K562 (cell line): ENCODE results near the gene MAP4K1. TPM values are rescaled to one million over a fixed set of nuclear protein-coding genes. Genes with fewer than 3 reads are reported as not detected.
A peak's percentile ranks its signal among the peaks of the same experiment; 100 is the strongest.

Experiments
- CBFA2T3 ChIP-seq: fragments of 450-650 bp; IDR thresholded peaks from 2 replicates; pipeline ENCODE4 v1.6.1; 2017
- CEBPB ChIP-seq: fragments of 450-650 bp; IDR thresholded peaks from 2 replicates; pipeline ENCODE4 v1.6.1; 2016; ENCODE audit warnings: missing genetic modification characterization, missing compliant biosample characterization
- CTCF ChIP-seq, 3 experiments: IDR thresholded peaks in 2 of 3; conservative IDR thresholded peaks in 1 of 3; 2 replicates each; pipeline ENCODE4 v1.5.1; 2011 to 2012; ENCODE audit warnings: low read length in 3 of 3, mild to moderate bottlenecking in 3 of 3, control low read depth in 2 of 3, improper control_type of control experiment in 1 of 3, inconsistent platforms in 1 of 3, low read depth in 1 of 3, mixed read lengths in 1 of 3, moderate library complexity in 1 of 3; ENCODE audit not compliant: insufficient read depth in 2 of 3
- CTCFL ChIP-seq: IDR thresholded peaks from 2 replicates; pipeline ENCODE4 v1.6.1; 2011; ENCODE audit warnings: borderline replicate concordance, low read depth, mild to moderate bottlenecking, moderate library complexity, low read length; ENCODE audit not compliant: insufficient read depth, poor library complexity, severe bottlenecking
- ETV5 ChIP-seq: sonication (generic); formaldehyde crosslinking; IDR thresholded peaks from 2 replicates; pipeline ENCODE4 v1.4.0; 2020; ENCODE audit warnings: low read depth, mild to moderate bottlenecking, missing genetic modification reagents
- FOXM1 ChIP-seq, 2 experiments: fragments of 450-650 bp in 1 of 2; sonication (generic) in 1 of 2; formaldehyde crosslinking in 1 of 2; IDR thresholded peaks; 2 replicates each; pipeline versions ENCODE4 v1.6.1 to v1.9.0; 2017 to 2022; ENCODE audit warnings: low read depth in 2 of 2, mild to moderate bottlenecking in 2 of 2, missing genetic modification reagents in 1 of 2, moderate library complexity in 1 of 2
- HBP1 ChIP-seq: fragments of 450-650 bp; formaldehyde crosslinking; IDR thresholded peaks from 2 replicates; pipeline ENCODE4 v1.4.0; 2022; ENCODE audit warnings: missing genetic modification characterization
- ILF3 ChIP-seq: fragments of 450-650 bp; IDR thresholded peaks from 2 replicates; pipeline ENCODE4 v1.6.1; 2018; ENCODE audit warnings: antibody characterized with exemption, mild to moderate bottlenecking, moderate library complexity, borderline replicate concordance
- KLF10 ChIP-seq: fragments of 250-450 bp; sonication (Bioruptor Pico); IDR thresholded peaks from 2 replicates; pipeline ENCODE4 v1.6.1; 2021; ENCODE audit warnings: matching md5 sums
- LARP7 ChIP-seq: fragments of 450-650 bp; IDR thresholded peaks from 2 replicates; pipeline ENCODE4 v1.6.1; 2016
- MAZ ChIP-seq, 2 experiments: fragments of 450-650 bp in 1 of 2; sonication (generic) in 1 of 2; formaldehyde crosslinking; IDR thresholded peaks in 1 of 2; conservative IDR thresholded peaks in 1 of 2; 2 replicates each; pipeline versions ENCODE4 v1.4.0 to v1.5.0; 2020; ENCODE audit warnings: mild to moderate bottlenecking in 1 of 2, missing genetic modification reagents in 1 of 2
- MCM5 ChIP-seq: fragments of 450-650 bp; IDR thresholded peaks from 2 replicates; pipeline ENCODE4 v1.6.1; 2016; ENCODE audit warnings: low read depth
- MEIS2 ChIP-seq: fragments of 450-650 bp; IDR thresholded peaks from 2 replicates; pipeline ENCODE4 v1.6.1; 2014; ENCODE audit warnings: mild to moderate bottlenecking; ENCODE audit not compliant: partially characterized antibody
- POU5F1 ChIP-seq: fragments of 150-350 bp; IDR thresholded peaks from 2 replicates; pipeline ENCODE4 v1.6.1; 2014; ENCODE audit warnings: borderline replicate concordance, low read length, low read depth, mild to moderate bottlenecking; ENCODE audit not compliant: partially characterized antibody
- RAD51 ChIP-seq: fragments of 450-650 bp; IDR thresholded peaks from 2 replicates; pipeline ENCODE4 v1.7.1; 2016; ENCODE audit warnings: low read depth, mild to moderate bottlenecking, borderline replicate concordance
- RBFOX2 ChIP-seq: fragments of 200-400 bp; formaldehyde crosslinking; IDR thresholded peaks from 2 replicates; pipeline ENCODE4 v1.6.1; 2017; ENCODE audit warnings: low read depth, mild to moderate bottlenecking, low read length, moderate library complexity
- RNF2 ChIP-seq: sonication (generic); IDR thresholded peaks from 2 replicates; pipeline ENCODE4 v1.6.1; 2016
- SNAPC5 ChIP-seq: fragments of 250-450 bp; sonication (Bioruptor Pico); IDR thresholded peaks from 2 replicates; pipeline ENCODE4 v1.8.0; 2021; ENCODE audit warnings: moderate library complexity, mild to moderate bottlenecking, inconsistent platforms
- SREBF1 ChIP-seq: fragments of 150-350 bp; IDR thresholded peaks from 2 replicates; pipeline ENCODE4 v1.6.1; 2014; ENCODE audit warnings: antibody characterized with exemption, low read depth, low read length, borderline replicate concordance
- TRIM24 ChIP-seq, 2 experiments: fragments of 450-650 bp; IDR thresholded peaks; 2 replicates each; pipeline ENCODE4 v1.6.1; 2016
- ZNF316 ChIP-seq: fragments of 450-650 bp; IDR thresholded peaks from 2 replicates; pipeline ENCODE4 v1.6.1; 2016
- ZNF436 ChIP-seq: fragments of 250-450, 450-650 bp; sonication (Bioruptor Pico); formaldehyde crosslinking; IDR thresholded peaks from 2 replicates; pipeline ENCODE4 v1.7.0; 2020; ENCODE audit warnings: mild to moderate bottlenecking
- ZNF444 ChIP-seq: fragments of 250-450 bp; sonication (Bioruptor Pico); IDR thresholded peaks from 2 replicates; pipeline ENCODE4 v1.4.0; 2020; ENCODE audit warnings: mild to moderate bottlenecking, moderate library complexity
- ZNF551 ChIP-seq: fragments of 250-450 bp; sonication (Bioruptor Pico); IDR thresholded peaks from 2 replicates; pipeline ENCODE4 v1.5.0; 2021; ENCODE audit warnings: mild to moderate bottlenecking, moderate library complexity
- polyA plus RNA-seq, 8 experiments: library from polyadenylated mRNA; depleted of rRNA in 4 of 8; stranded (reverse) in 5 of 8; unstranded in 3 of 8; fragments of >200 nt; fragmentation: Nextera tagmentation in 2 of 8; fragmentation: Illumina TruSeq in 1 of 8; extraction: Ambion mirVana in 2 of 8; extraction: Trizol in 1 of 8; gene quantifications; 2 replicates each; pipeline versions ENCODE4 v1.2.1 to v1.2.3, GENCODE V29; 2011 to 2014; ENCODE audit warnings: inconsistent platforms in 1 of 8, missing spikeins in 1 of 8
- total RNA-seq, 7 experiments: library from RNA; depleted of rRNA in 6 of 7; stranded (reverse); fragments of >200 nt in 6 of 7; fragmentation: Illumina TruSeq in 2 of 7; extraction: Trizol in 2 of 7; gene quantifications; 2 replicates each; pipeline versions ENCODE4 v1.2.1 to v1.2.3, GENCODE V29; 2011 to 2021; ENCODE audit warnings: low replicate concordance in 1 of 7

MAP4K1 gene
- total and polyA plus RNA-seq, 9 of the 15 experiments (the other 6 are each of a cell fraction or from before 2014, with no cell fraction given), result 0.14 to 3.2 (median 0.73) TPM; not detected in 1

GRCh38 chr19:38647966-38648768 is 30.4 kb upstream of the MAP4K1 start (continued):
- no peak for TF ChIP-seq CTCFL
- TF ChIP-seq CTCF (IDR thresholded peaks at IDR 0.05 in 2 of 3, conservative IDR thresholded peaks at IDR 0.05 in 1 of 3; ENCODE audit: insufficient read depth in 2 of 3, low read depth in 1 of 3, low read length in 3 of 3), result no peak
- TF ChIP-seq ILF3, result no peak
- no peak for TF ChIP-seq CBFA2T3
- no peak for TF ChIP-seq SREBF1
- no peak for TF ChIP-seq RNF2
- no peak for TF ChIP-seq ZNF436 (CRISPR knock-in tag)
- TF ChIP-seq RBFOX2, result no peak
- no peak for TF ChIP-seq MCM5
- no peak for TF ChIP-seq TRIM24 (IDR thresholded peaks at IDR 0.05)
- TF ChIP-seq KLF10 (CRISPR knock-in tag), result no peak
- TF ChIP-seq CEBPB (tag), result no peak
- no peak for TF ChIP-seq RAD51
- TF ChIP-seq FOXM1 (IDR thresholded peaks at IDR 0.05; ENCODE audit: low read depth), result no peak
- 0 out of 2 replicates have a peak, but pooled peaks have one; percentile 18 for TF ChIP-seq FOXM1 (CRISPR knock-in tag; IDR thresholded peaks at IDR 0.05; ENCODE audit: low read depth)
- no peak for TF ChIP-seq SNAPC5 (CRISPR knock-in tag)
- no peak for TF ChIP-seq POU5F1
- no peak for TF ChIP-seq LARP7
- no peak for TF ChIP-seq ZNF551 (CRISPR knock-in tag)
- no peak for TF ChIP-seq MEIS2
- TF ChIP-seq ZNF444 (CRISPR knock-in tag), result no peak
- TF ChIP-seq HBP1, result 0 out of 2 replicates have a peak, but pooled peaks have one; percentile 10
- TF ChIP-seq ZNF316, result no peak
- TF ChIP-seq MAZ (CRISPR knock-in tag; conservative IDR thresholded peaks at IDR 0.05 in 1 of 2, IDR thresholded peaks at IDR 0.05 in 1 of 2), result no peak
- no peak for TF ChIP-seq ETV5 (CRISPR knock-in tag)
